GM12878 (cell line): Measurements from ENCODE around the gene EIF3D.

Experiments used
- HDAC2 ChIP-seq: fragments of 200-600 bp; sonication (generic); IDR thresholded peaks from 2 replicates; pipeline ENCODE4 v1.6.1; 2017
- POLR2A ChIP-seq: IDR thresholded peaks from 2 replicates; pipeline ENCODE4 v1.6.1; 2011; ENCODE audit warnings: low read depth, mild to moderate bottlenecking, low read length
- POLR2AphosphoS5 ChIP-seq: IDR thresholded peaks from 2 replicates; pipeline ENCODE4 v1.6.1; 2011; ENCODE audit warnings: mild to moderate bottlenecking, low read length, inconsistent platforms
- TAF1 ChIP-seq: IDR thresholded peaks from 2 replicates; pipeline ENCODE4 v1.6.1; 2011; ENCODE audit warnings: mild to moderate bottlenecking, low read depth, low read length, borderline replicate concordance
- TARDBP ChIP-seq: IDR thresholded peaks from 2 replicates; pipeline ENCODE4 v1.6.1; 2016; ENCODE audit warnings: borderline replicate concordance
- TCF7 ChIP-seq: IDR thresholded peaks from 2 replicates; pipeline ENCODE4 v1.6.1; 2014; ENCODE audit warnings: antibody characterized with exemption, borderline replicate concordance
- TF ChIP-seq, protein P1 (sequence below), 3 experiments: IDR thresholded peaks in 2 of 3; conservative IDR thresholded peaks in 1 of 3; 2 replicates each; pipeline ENCODE4 v1.5.1; 2011; ENCODE audit warnings: low read depth in 3 of 3, low read length in 3 of 3, mild to moderate bottlenecking in 3 of 3, control low read depth in 2 of 3, moderate library complexity in 2 of 3, inconsistent platforms in 1 of 3, mixed read lengths in 1 of 3; ENCODE audit not compliant: control insufficient read depth in 2 of 3, insufficient read depth in 1 of 3; ENCODE audit errors: extremely low read depth in 1 of 3
- TF ChIP-seq, protein P2 (sequence below): fragments of 450-650 bp; formaldehyde crosslinking; IDR thresholded peaks from 2 replicates; pipeline ENCODE4 v1.5.0; 2022; ENCODE audit warnings: mild to moderate bottlenecking, missing genetic modification characterization
- TF ChIP-seq, protein P3 (sequence below): IDR thresholded peaks from 2 replicates; pipeline ENCODE4 v1.6.1; 2012; ENCODE audit warnings: mild to moderate bottlenecking, low read depth, low read length

DNA sequence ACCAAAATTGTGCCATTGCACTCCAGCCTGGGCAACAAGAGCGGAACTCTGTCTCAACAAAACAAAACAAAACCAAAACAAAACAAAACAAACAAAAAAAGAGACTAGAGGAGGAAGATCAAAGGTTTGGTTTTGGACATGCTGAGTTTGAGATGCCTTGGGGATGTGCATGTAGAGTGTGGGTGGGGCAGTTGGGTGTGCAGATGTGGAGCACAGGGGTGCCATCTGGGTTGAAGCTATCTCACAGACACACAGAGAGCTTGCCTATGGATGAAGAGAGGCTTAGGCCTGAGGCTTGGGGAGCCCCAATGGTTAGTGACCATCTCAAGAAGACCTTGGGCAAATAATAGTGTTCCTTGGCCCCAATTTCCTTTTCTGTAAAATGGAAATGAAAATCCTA lies 45.8 kb upstream of the EIF3D start:
- TF ChIP-seq, protein P1, sequence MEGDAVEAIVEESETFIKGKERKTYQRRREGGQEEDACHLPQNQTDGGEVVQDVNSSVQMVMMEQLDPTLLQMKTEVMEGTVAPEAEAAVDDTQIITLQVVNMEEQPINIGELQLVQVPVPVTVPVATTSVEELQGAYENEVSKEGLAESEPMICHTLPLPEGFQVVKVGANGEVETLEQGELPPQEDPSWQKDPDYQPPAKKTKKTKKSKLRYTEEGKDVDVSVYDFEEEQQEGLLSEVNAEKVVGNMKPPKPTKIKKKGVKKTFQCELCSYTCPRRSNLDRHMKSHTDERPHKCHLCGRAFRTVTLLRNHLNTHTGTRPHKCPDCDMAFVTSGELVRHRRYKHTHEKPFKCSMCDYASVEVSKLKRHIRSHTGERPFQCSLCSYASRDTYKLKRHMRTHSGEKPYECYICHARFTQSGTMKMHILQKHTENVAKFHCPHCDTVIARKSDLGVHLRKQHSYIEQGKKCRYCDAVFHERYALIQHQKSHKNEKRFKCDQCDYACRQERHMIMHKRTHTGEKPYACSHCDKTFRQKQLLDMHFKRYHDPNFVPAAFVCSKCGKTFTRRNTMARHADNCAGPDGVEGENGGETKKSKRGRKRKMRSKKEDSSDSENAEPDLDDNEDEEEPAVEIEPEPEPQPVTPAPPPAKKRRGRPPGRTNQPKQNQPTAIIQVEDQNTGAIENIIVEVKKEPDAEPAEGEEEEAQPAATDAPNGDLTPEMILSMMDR (IDR thresholded peaks at IDR 0.05 in 2 of 3, conservative IDR thresholded peaks at IDR 0.05 in 1 of 3; ENCODE audit: control insufficient read depth in 2 of 3, extremely low read depth in 1 of 3, insufficient read depth in 1 of 3, low read depth in 3 of 3, low read length in 3 of 3), result no peak
- TF ChIP-seq HDAC2, result no peak
- no peak for TF ChIP-seq POLR2AphosphoS5
- TF ChIP-seq TCF7, result no peak
- TF ChIP-seq, protein P2, sequence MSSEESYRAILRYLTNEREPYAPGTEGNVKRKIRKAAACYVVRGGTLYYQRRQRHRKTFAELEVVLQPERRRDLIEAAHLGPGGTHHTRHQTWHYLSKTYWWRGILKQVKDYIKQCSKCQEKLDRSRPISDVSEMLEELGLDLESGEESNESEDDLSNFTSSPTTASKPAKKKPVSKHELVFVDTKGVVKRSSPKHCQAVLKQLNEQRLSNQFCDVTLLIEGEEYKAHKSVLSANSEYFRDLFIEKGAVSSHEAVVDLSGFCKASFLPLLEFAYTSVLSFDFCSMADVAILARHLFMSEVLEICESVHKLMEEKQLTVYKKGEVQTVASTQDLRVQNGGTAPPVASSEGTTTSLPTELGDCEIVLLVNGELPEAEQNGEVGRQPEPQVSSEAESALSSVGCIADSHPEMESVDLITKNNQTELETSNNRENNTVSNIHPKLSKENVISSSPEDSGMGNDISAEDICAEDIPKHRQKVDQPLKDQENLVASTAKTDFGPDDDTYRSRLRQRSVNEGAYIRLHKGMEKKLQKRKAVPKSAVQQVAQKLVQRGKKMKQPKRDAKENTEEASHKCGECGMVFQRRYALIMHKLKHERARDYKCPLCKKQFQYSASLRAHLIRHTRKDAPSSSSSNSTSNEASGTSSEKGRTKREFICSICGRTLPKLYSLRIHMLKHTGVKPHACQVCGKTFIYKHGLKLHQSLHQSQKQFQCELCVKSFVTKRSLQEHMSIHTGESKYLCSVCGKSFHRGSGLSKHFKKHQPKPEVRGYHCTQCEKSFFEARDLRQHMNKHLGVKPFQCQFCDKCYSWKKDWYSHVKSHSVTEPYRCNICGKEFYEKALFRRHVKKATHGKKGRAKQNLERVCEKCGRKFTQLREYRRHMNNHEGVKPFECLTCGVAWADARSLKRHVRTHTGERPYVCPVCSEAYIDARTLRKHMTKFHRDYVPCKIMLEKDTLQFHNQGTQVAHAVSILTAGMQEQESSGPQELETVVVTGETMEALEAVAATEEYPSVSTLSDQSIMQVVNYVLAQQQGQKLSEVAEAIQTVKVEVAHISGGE (CRISPR knock-in tag), result no peak
- no peak for TF ChIP-seq POLR2A
- TF ChIP-seq, protein P3, sequence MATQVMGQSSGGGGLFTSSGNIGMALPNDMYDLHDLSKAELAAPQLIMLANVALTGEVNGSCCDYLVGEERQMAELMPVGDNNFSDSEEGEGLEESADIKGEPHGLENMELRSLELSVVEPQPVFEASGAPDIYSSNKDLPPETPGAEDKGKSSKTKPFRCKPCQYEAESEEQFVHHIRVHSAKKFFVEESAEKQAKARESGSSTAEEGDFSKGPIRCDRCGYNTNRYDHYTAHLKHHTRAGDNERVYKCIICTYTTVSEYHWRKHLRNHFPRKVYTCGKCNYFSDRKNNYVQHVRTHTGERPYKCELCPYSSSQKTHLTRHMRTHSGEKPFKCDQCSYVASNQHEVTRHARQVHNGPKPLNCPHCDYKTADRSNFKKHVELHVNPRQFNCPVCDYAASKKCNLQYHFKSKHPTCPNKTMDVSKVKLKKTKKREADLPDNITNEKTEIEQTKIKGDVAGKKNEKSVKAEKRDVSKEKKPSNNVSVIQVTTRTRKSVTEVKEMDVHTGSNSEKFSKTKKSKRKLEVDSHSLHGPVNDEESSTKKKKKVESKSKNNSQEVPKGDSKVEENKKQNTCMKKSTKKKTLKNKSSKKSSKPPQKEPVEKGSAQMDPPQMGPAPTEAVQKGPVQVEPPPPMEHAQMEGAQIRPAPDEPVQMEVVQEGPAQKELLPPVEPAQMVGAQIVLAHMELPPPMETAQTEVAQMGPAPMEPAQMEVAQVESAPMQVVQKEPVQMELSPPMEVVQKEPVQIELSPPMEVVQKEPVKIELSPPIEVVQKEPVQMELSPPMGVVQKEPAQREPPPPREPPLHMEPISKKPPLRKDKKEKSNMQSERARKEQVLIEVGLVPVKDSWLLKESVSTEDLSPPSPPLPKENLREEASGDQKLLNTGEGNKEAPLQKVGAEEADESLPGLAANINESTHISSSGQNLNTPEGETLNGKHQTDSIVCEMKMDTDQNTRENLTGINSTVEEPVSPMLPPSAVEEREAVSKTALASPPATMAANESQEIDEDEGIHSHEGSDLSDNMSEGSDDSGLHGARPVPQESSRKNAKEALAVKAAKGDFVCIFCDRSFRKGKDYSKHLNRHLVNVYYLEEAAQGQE, result no peak
- TF ChIP-seq TARDBP, result no peak
- no peak for TF ChIP-seq TAF1
